Endothelial cell (in vitro differentiated cells): ENCODE data around the gene ZSWIM4. TPM values are rescaled to one million over a fixed set of nuclear protein-coding genes. Genes with fewer than 3 reads are reported as not detected.

Experiments
- DNase-seq: peaks from one replicate; pipeline ENCODE4 v3.0.0; 2021; ENCODE audit warnings: low spot score
- H3K27ac Mint-ChIP-seq: one replicate; pipeline ENCODE4 v1.8.0; 2021; ENCODE audit warnings: mixed read lengths, inconsistent platforms; ENCODE audit not compliant: unreplicated experiment
- H3K27me3 Mint-ChIP-seq: one replicate; pipeline ENCODE4 v1.8.0; 2021; ENCODE audit warnings: mild to moderate bottlenecking, moderate library complexity, mixed read lengths, inconsistent platforms; ENCODE audit not compliant: unreplicated experiment
- H3K36me3 Mint-ChIP-seq: one replicate; pipeline ENCODE4 v1.8.0; 2021; ENCODE audit warnings: mild to moderate bottlenecking, low read depth, mixed read lengths, inconsistent platforms; ENCODE audit not compliant: unreplicated experiment
- H3K4me1 Mint-ChIP-seq: one replicate; pipeline ENCODE4 v1.8.0; 2021; ENCODE audit warnings: mild to moderate bottlenecking, mixed read lengths, inconsistent platforms; ENCODE audit not compliant: unreplicated experiment
- H3K4me3 Mint-ChIP-seq: one replicate; pipeline ENCODE4 v1.8.0; 2021; ENCODE audit warnings: mild to moderate bottlenecking, mixed read lengths, inconsistent platforms; ENCODE audit not compliant: unreplicated experiment
- H3K9me3 Mint-ChIP-seq: one replicate; pipeline ENCODE4 v1.8.0; 2021; ENCODE audit warnings: mixed read lengths, inconsistent platforms; ENCODE audit not compliant: unreplicated experiment
- CTCF ChIP-seq: fragments of 200-600 bp; sonication (generic); IDR thresholded peaks from one replicate; pipeline ENCODE4 v1.5.0; 2021; ENCODE audit warnings: antibody characterized with exemption; ENCODE audit not compliant: unreplicated experiment
- total RNA-seq: library from RNA; stranded (reverse); fragmentation: NEBNext Ultra II Directional; extraction: Animal tissue kit (Norgen Biotek cat#: 25700); gene quantifications from one replicate; pipeline ENCODE4 v1.2.1, GENCODE V29; 2021; ENCODE audit not compliant: unreplicated experiment

ZSWIM4 gene
- total RNA-seq, 1 donor from 2014 or later = 43.7 TPM

- peaks cover 8% of the 10 kb centered on the region for H3K27me3 Mint-ChIP-seq
- DNase-seq = no peak
Observed at GRCh38 chr19:13875824-13876223, 80.6 kb downstream of the ZSWIM4 start.

GRCh38 chr19:13876834-13877233 lies 81.6 kb downstream of the ZSWIM4 start, which contains the start of gene NANOS3:
TSS of gene NANOS3 (plus strand) at chr19:13877134. CDS start at chr19:13877249, 115 bp downstream.
- Mint-ChIP-seq H3K27me3 (peaks cover 7% of the 10 kb centered on the region), H3K9me3 (no peaks in the 10 kb centered on the region), H3K4me3 (no peak within 1 kb of the TSS), H3K4me1 (peaks cover 6% of the 10 kb centered on the region), H3K27ac (no peak within 1 kb of the TSS), H3K36me3 (no peaks in the 10 kb centered on the region)
- DNase-seq = no peak
- TF ChIP-seq CTCF = no peak

More at GRCh38 chr19:13875824-13876223, 80.6 kb downstream of the ZSWIM4 start:
- TF ChIP-seq CTCF = no peak
- Mint-ChIP-seq H3K27ac (no peak overlapping the region), H3K9me3 (no peaks in the 10 kb centered on the region), H3K4me3 (no peak overlapping the region), H3K4me1 (peaks cover 5% of the 10 kb centered on the region), H3K36me3 (no peaks in the 10 kb centered on the region)

- H3K27me3 Mint-ChIP-seq = peaks cover 9% of the 10 kb centered on the region
- DNase-seq = no peak
- H3K4me1 Mint-ChIP-seq = peaks cover 11% of the 10 kb centered on the region
- H3K9me3 Mint-ChIP-seq = no peaks in the 10 kb centered on the region
- no peak overlapping the region for H3K4me3 Mint-ChIP-seq
- TF ChIP-seq CTCF = no peak
- no peaks in the 10 kb centered on the region for H3K36me3 Mint-ChIP-seq
- H3K27ac Mint-ChIP-seq = no peak overlapping the region
Observed at GRCh38 chr19:13877303-13877702, 82.1 kb downstream of the ZSWIM4 start.

- H3K27ac Mint-ChIP-seq = no peak overlapping the region
- peak; percentile 93 for TF ChIP-seq CTCF
- peak; percentile 100 for DNase-seq
- peaks cover 9% of the 10 kb centered on the region for H3K27me3 Mint-ChIP-seq
- no peaks in the 10 kb centered on the region for H3K9me3 Mint-ChIP-seq
- no peak overlapping the region for H3K4me3 Mint-ChIP-seq
- H3K36me3 Mint-ChIP-seq = no peaks in the 10 kb centered on the region
- peaks cover 6% of the 10 kb centered on the region for H3K4me1 Mint-ChIP-seq
Observed at GRCh38 chr19:13880059-13881043, 85.1 kb downstream of the ZSWIM4 start.

GRCh38 chr19:13881251-13881691 lies 86.0 kb downstream of the ZSWIM4 start:
- DNase-seq = no peak
- H3K4me3 Mint-ChIP-seq = no peak overlapping the region
- no peaks in the 10 kb centered on the region for H3K9me3 Mint-ChIP-seq
- peaks cover 6% of the 10 kb centered on the region for H3K27me3 Mint-ChIP-seq
- no peaks in the 10 kb centered on the region for H3K36me3 Mint-ChIP-seq
- TF ChIP-seq CTCF = no peak
- no peak overlapping the region for H3K27ac Mint-ChIP-seq
- H3K4me1 Mint-ChIP-seq = peaks cover 6% of the 10 kb centered on the region
